Keratinocyte (primary cell): Measurements from ENCODE around the gene CFAP100. TPM values are rescaled to one million over a fixed set of nuclear protein-coding genes. Genes with fewer than 3 reads are reported as not detected.

Experiments
- DNase-seq: peaks from one replicate; pipeline ENCODE4 v3.0.0-alpha.2; 2011; ENCODE audit warnings: low read depth, missing footprints, low spot score
- FAIRE-seq: peaks from 2 replicates; lab custom pipeline; 2011; peaks lifted over from hg19 to GRCh38; lab: Jason Lieb, UNC
- H2AFZ ChIP-seq: 2 replicates; pipeline ENCODE4 v1.6.0; 2012; ENCODE audit warnings: low read length, control low read depth, inconsistent platforms; ENCODE audit not compliant: control insufficient read depth
- H3K27ac ChIP-seq: 2 replicates; pipeline ENCODE4 v1.5.1; 2011; ENCODE audit warnings: low read length; ENCODE audit not compliant: control insufficient read depth, insufficient read depth
- H3K27me3 ChIP-seq: 3 replicates; pipeline ENCODE4 v1.6.0; 2011; ENCODE audit warnings: low read length; ENCODE audit not compliant: control insufficient read depth, insufficient read depth; ENCODE audit errors: extremely low read depth
- H3K36me3 ChIP-seq, 2 experiments: 2 replicates in 1 of 2; 3 replicates in 1 of 2; pipeline ENCODE4 v1.5.1; 2011; ENCODE audit warnings: low read length in 2 of 2, mild to moderate bottlenecking in 1 of 2; ENCODE audit not compliant: control insufficient read depth in 2 of 2, insufficient read depth in 2 of 2; ENCODE audit errors: extremely low read depth in 1 of 2
- H3K4me1 ChIP-seq: 3 replicates; pipeline ENCODE4 v1.5.1; 2011; ENCODE audit warnings: low read length; ENCODE audit not compliant: control insufficient read depth, insufficient read depth; ENCODE audit errors: extremely low read depth
- H3K4me2 ChIP-seq: 3 replicates; pipeline ENCODE4 v1.6.0; 2011; ENCODE audit warnings: low read depth, low read length; ENCODE audit not compliant: control insufficient read depth, insufficient read depth; ENCODE audit errors: extremely low read depth
- H3K4me3 ChIP-seq, 3 experiments: fragments of 200-600 bp in 1 of 3; sonication (generic) in 1 of 3; 2 replicates in 2 of 3; 3 replicates in 1 of 3; pipeline ENCODE4 v1.5.1; 2011 to 2016; ENCODE audit warnings: low read length in 3 of 3, mild to moderate bottlenecking in 3 of 3, control low read depth in 2 of 3, inconsistent platforms in 1 of 3, low read depth in 1 of 3, mixed read lengths in 1 of 3, mixed run types in 1 of 3, moderate library complexity in 1 of 3; ENCODE audit not compliant: control insufficient read depth in 2 of 3, insufficient read depth in 2 of 3; ENCODE audit errors: extremely low read depth in 1 of 3
- H3K79me2 ChIP-seq: 2 replicates; pipeline ENCODE4 v1.6.0; 2012; ENCODE audit warnings: low read length; ENCODE audit not compliant: control insufficient read depth, insufficient read depth
- H3K9ac ChIP-seq: 3 replicates; pipeline ENCODE4 v1.6.0; 2011; ENCODE audit warnings: low read length; ENCODE audit not compliant: control insufficient read depth, insufficient read depth; ENCODE audit errors: extremely low read depth
- H3K9me1 ChIP-seq: 3 replicates; pipeline ENCODE4 v1.6.0; 2011; ENCODE audit warnings: low read length; ENCODE audit not compliant: control insufficient read depth, insufficient read depth; ENCODE audit errors: extremely low read depth
- H3K9me3 ChIP-seq: 2 replicates; pipeline ENCODE4 v1.5.1; 2012; ENCODE audit warnings: low read depth, low read length; ENCODE audit not compliant: control insufficient read depth
- H4K20me1 ChIP-seq: 3 replicates; pipeline ENCODE4 v1.6.0; 2011; ENCODE audit warnings: low read length; ENCODE audit not compliant: control insufficient read depth, insufficient read depth; ENCODE audit errors: extremely low read depth
- CTCF ChIP-seq, 3 experiments: IDR thresholded peaks in 1 of 3; conservative IDR thresholded peaks in 1 of 3; optimal IDR thresholded peaks in 1 of 3; 2 replicates in 2 of 3; 3 replicates in 1 of 3; pipeline versions ENCODE3 to v1.5.1; 2011; ENCODE audit warnings: low read length in 3 of 3, mild to moderate bottlenecking in 3 of 3, moderate library complexity in 2 of 3, control low read depth in 1 of 3, inconsistent platforms in 1 of 3; ENCODE audit not compliant: insufficient read depth in 2 of 3; ENCODE audit errors: extremely low read depth in 1 of 3
- EZH2 ChIP-seq: IDR thresholded peaks from one replicate; pipeline ENCODE4 v1.6.1; 2012; ENCODE audit warnings: inconsistent platforms, mild to moderate bottlenecking, low read length, moderate library complexity
- dilution Hi-C: fragments of 300-500 bp; cut with MboI; formaldehyde crosslinking; loops from one replicate; pipeline ENCODE4 v1.7.0; 2020; ENCODE audit warnings: low sequenced_read_pairs; ENCODE audit not compliant: extremely low pct_ligation_motif_present
- polyA plus RNA-seq, 5 experiments: library from polyadenylated mRNA; depleted of rRNA in 3 of 5; stranded (reverse) in 3 of 5; stranded (forward) in 1 of 5; unstranded in 1 of 5; fragments of >200 nt; gene quantifications; 1 replicate in 1 of 5; 2 replicates in 3 of 5; 3 replicates in 1 of 5; pipeline versions ENCODE4 v1.2.1 to v1.2.3, GENCODE V29; 2011 to 2012; ENCODE audit warnings: missing spikeins in 2 of 5, low read depth in 1 of 5, low replicate concordance in 1 of 5

Gene CFAP100
- polyA plus RNA-seq, 1 donor (not counting 4 experiments of a cell fraction or from before 2014, with no cell fraction given), result not detected

GRCh38 chr3:126399351-126399735 lies 4.6 kb downstream of the CFAP100 start:
- no peaks in the 10 kb centered on the region for H3K4me1 ChIP-seq
- H3K4me2 ChIP-seq, result no peak overlapping the region
- no peak overlapping the region for H3K27ac ChIP-seq
- H3K9ac ChIP-seq, result no peak overlapping the region
- no peaks in the 10 kb centered on the region for H3K36me3 ChIP-seq
- peaks cover 12% of the 10 kb centered on the region for H3K27me3 ChIP-seq
- no peaks in the 10 kb centered on the region for H3K79me2 ChIP-seq
- no peak overlapping the region for H3K4me3 ChIP-seq
- TF ChIP-seq CTCF (optimal IDR thresholded peaks at IDR 0.05 in 1 of 3, IDR thresholded peaks at IDR 0.05 in 1 of 3, conservative IDR thresholded peaks at IDR 0.05 in 1 of 3; ENCODE audit: extremely low read depth in 1 of 3, insufficient read depth in 2 of 3, low read length in 3 of 3) (no peak), EZH2 (no peak)
- H3K9me1 ChIP-seq, result no peaks in the 10 kb centered on the region
- no peak overlapping the region for H2AFZ ChIP-seq
- dilution Hi-C loops, result no loop called here
- H4K20me1 ChIP-seq, result no peaks in the 10 kb centered on the region
- DNase-seq, result no peak
- no peaks in the 10 kb centered on the region for H3K9me3 ChIP-seq
- no peak for FAIRE-seq

GRCh38 chr3:126399756-126400155 lies 5.0 kb downstream of the CFAP100 start:
- no peaks in the 10 kb centered on the region for H3K79me2 ChIP-seq
- H3K4me1 ChIP-seq, result no peaks in the 10 kb centered on the region
- H3K36me3 ChIP-seq, result no peaks in the 10 kb centered on the region
- H3K9ac ChIP-seq, result no peak overlapping the region
- H3K4me3 ChIP-seq, result no peak overlapping the region
- no peaks in the 10 kb centered on the region for H3K9me3 ChIP-seq
- no peaks in the 10 kb centered on the region for H4K20me1 ChIP-seq
- H3K4me2 ChIP-seq, result no peak overlapping the region
- TF ChIP-seq CTCF (optimal IDR thresholded peaks at IDR 0.05 in 1 of 3, IDR thresholded peaks at IDR 0.05 in 1 of 3, conservative IDR thresholded peaks at IDR 0.05 in 1 of 3; ENCODE audit: extremely low read depth in 1 of 3, insufficient read depth in 2 of 3, low read length in 3 of 3) (no peak), EZH2 (no peak)
- dilution Hi-C loops, result no loop called here
- H3K27ac ChIP-seq, result no peak overlapping the region
- DNase-seq (no peak), FAIRE-seq (no peak)
- H2AFZ ChIP-seq, result no peak overlapping the region
- H3K9me1 ChIP-seq, result no peaks in the 10 kb centered on the region
- peaks cover 8% of the 10 kb centered on the region for H3K27me3 ChIP-seq
